ENCODE measurements around the gene CREB3L1. TPM values are rescaled to one million over a fixed set of nuclear protein-coding genes. Genes with fewer than 3 reads are reported as not detected.

CREB3L1 gene
- 0.46 and 3.2 TPM in 2 replicates for total RNA-seq

GRCh38 chr11:46277622-46278386, at the start of gene CREB3L1:
TSS of gene CREB3L1 (plus strand) at chr11:46277662. CDS start at chr11:46278112, 450 bp downstream.

GRCh38 chr11:46346886-46347636, 69.6 kb downstream of the CREB3L1 start, which contains the start of gene DGKZ:
TSS of gene DGKZ (plus strand) at chr11:46347463. CDS start at chr11:46347660, 197 bp downstream.

Other genes starting within 250 kb of the CREB3L1 start
- 7.6 and 10.6 TPM in 2 replicates for gene PHF21A, start 156.2 kb upstream of the CREB3L1 start, total RNA-seq
- gene DGKZ, start 69.8 kb downstream of the CREB3L1 start, total RNA-seq: 68.2 and 80.1 TPM in 2 replicates
- gene MDK, start 104.0 kb downstream of the CREB3L1 start, total RNA-seq: 52.7 and 85.5 TPM in 2 replicates
- not detected in 2 replicates for gene CHRM4, start 114.1 kb downstream of the CREB3L1 start, total RNA-seq

All from airway epithelial cell (primary cell).